Breast epithelium (tissue), 4 donors: ENCODE results near the gene ACIN1. TPM values are rescaled to one million over a fixed set of nuclear protein-coding genes. Genes with fewer than 3 reads are reported as not detected.
A peak's percentile ranks its signal among the peaks of the same experiment; 100 is the strongest.

Experiments used
- DNase-seq, 2 donors: peaks; one replicate each; pipeline ENCODE4 v3.0.0-alpha.2; 2019; ENCODE audit warnings: low spot score in 2 of 2
- H3K27ac ChIP-seq, 2 donors: fragments of 200-600 bp; sonication (generic) in 1 of 2; one replicate each; pipeline ENCODE4 v1.5.1; 2016 to 2019; ENCODE audit warnings: mild to moderate bottlenecking in 1 of 2
- H3K27me3 ChIP-seq, 2 donors: fragments of 200-600 bp; sonication (generic) in 1 of 2; one replicate each; pipeline versions ENCODE4 v1.5.1 to v1.6.0; 2017 to 2019; ENCODE audit warnings: control low read depth in 1 of 2, mild to moderate bottlenecking in 1 of 2
- H3K36me3 ChIP-seq: fragments of 200-600 bp; one replicate; pipeline ENCODE4 v1.5.1; 2019
- H3K4me1 ChIP-seq, 2 donors: fragments of 200-600 bp; sonication (generic); one replicate each; pipeline ENCODE4 v1.5.1; 2016 to 2019; ENCODE audit warnings: control low read depth in 1 of 2
- H3K4me3 ChIP-seq, 3 donors: fragments of 200-600 bp; sonication (generic); 1 replicate in 2 of 3; 2 replicates in 1 of 3; pipeline ENCODE4 v1.5.1; 2016 to 2019; ENCODE audit warnings: mild to moderate bottlenecking in 3 of 3, moderate library complexity in 2 of 3
- H3K9me3 ChIP-seq, 2 donors: fragments of 200-600 bp; sonication (generic) in 1 of 2; one replicate each; pipeline ENCODE4 v1.5.1; 2016 to 2019; ENCODE audit warnings: control low read depth in 1 of 2
- POLR2A ChIP-seq: fragments of 450-650 bp; IDR thresholded peaks from one replicate; pipeline ENCODE4 v1.6.1; 2016; ENCODE audit warnings: antibody characterized with exemption, mild to moderate bottlenecking, moderate library complexity
- POLR2AphosphoS5 ChIP-seq, 3 donors: sonication (generic); formaldehyde crosslinking; IDR thresholded peaks; one replicate each; pipeline ENCODE4 v1.6.1; 2017; ENCODE audit warnings: antibody characterized with exemption in 3 of 3
- intact Hi-C: fragments of 100-400 bp; cut with DNase I; formaldehyde crosslinking; loops from one replicate; pipeline ENCODE4 v1.15.1; 2023; ENCODE audit warnings: low total_unique reads
- total RNA-seq, 3 donors: library from RNA; depleted of rRNA; stranded (reverse); fragments of >200 nt; gene quantifications; one replicate each; pipeline ENCODE4 v1.1.0, GENCODE V29; 2016
- TF ChIP-seq, protein P1 (sequence below), 3 donors: fragments of 450-650 bp; IDR thresholded peaks; one replicate each; pipeline ENCODE4 v1.5.1; 2016 to 2017; ENCODE audit warnings: antibody characterized with exemption in 3 of 3, mild to moderate bottlenecking in 3 of 3, moderate library complexity in 3 of 3

The ACIN1 gene
- total RNA-seq, 3 donors from 2014 or later, result 106 to 151 (median 145) TPM

DNA sequence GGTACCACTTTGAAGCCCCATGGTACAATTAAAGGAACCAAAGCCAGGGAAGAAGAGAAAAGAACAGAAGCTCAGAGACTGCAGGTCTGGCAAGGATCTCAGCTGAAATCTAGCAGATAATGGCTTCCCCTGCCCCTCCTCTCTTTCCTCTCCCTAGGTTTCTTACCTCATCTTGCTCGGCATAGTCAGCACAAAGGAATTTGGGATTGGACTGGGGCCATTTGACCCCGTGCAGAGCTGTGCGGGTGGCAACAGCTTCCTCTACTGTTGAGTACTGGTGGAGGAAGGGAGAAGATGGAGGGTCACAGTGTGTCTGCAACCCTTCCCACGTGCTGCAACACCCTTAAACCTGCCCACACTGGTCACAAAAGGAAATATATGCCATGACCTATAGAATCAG lies 32.9 kb downstream of the ACIN1 start:
- TF ChIP-seq POLR2AphosphoS5 (IDR thresholded peaks at IDR 0.05) (peak; percentile 40 to 69 (median 66)), POLR2A (no peak)
- TF ChIP-seq, protein P1, sequence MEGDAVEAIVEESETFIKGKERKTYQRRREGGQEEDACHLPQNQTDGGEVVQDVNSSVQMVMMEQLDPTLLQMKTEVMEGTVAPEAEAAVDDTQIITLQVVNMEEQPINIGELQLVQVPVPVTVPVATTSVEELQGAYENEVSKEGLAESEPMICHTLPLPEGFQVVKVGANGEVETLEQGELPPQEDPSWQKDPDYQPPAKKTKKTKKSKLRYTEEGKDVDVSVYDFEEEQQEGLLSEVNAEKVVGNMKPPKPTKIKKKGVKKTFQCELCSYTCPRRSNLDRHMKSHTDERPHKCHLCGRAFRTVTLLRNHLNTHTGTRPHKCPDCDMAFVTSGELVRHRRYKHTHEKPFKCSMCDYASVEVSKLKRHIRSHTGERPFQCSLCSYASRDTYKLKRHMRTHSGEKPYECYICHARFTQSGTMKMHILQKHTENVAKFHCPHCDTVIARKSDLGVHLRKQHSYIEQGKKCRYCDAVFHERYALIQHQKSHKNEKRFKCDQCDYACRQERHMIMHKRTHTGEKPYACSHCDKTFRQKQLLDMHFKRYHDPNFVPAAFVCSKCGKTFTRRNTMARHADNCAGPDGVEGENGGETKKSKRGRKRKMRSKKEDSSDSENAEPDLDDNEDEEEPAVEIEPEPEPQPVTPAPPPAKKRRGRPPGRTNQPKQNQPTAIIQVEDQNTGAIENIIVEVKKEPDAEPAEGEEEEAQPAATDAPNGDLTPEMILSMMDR (IDR thresholded peaks at IDR 0.05), result no peak
- no peaks in the 10 kb centered on the region for H3K4me1 ChIP-seq
- peak in 1 of 2 donors; percentile 78 for DNase-seq
- H3K27ac ChIP-seq, result peak overlapping the region; percentile 62 to 63
- H3K4me3 ChIP-seq, result no peak overlapping the region
- no peaks in the 10 kb centered on the region for H3K27me3 ChIP-seq
- H3K9me3 ChIP-seq, result no peaks in the 10 kb centered on the region
- intact Hi-C loops, result no loop called here
- peaks cover 9% of the 10 kb centered on the region for H3K36me3 ChIP-seq

DNA sequence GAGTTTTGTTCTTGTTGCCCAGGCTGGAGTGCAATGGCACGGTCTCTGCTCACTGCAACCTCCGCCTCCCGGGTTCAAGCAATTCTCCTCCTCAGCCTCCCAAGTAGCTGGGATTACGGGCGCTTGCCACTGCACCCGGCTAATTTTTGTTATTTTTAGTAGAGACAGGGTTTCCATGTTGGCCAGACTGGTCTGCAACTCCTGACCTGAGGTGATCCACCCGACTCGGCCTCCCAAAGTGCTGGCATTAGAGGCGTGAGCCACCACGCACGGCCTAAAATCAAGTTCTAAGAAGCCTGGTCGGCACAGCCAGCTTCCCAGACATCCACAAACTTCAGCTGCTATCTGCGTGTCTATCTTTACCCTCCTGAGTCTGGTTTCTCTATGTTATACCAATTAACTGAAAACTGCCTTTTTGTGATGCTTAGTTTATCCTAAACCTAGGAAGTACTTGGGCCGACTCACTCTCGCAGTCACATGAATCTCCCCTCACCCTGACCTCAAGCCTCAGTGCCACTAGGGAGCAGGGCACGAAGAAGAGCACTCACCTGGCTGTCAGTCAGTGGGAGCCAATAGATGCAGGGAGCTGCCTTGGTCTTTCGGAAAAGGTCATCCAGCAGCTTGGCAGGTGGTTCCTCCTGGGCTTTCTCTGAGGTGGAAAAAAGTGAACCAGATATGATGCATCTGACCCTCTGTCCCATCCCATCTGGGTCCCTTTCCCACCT lies 34.2 kb downstream of the ACIN1 start:
- TF ChIP-seq POLR2AphosphoS5 (IDR thresholded peaks at IDR 0.05) (no peak), POLR2A (no peak)
- TF ChIP-seq, protein P1 (IDR thresholded peaks at IDR 0.05), result no peak
- no peaks in the 10 kb centered on the region for H3K27me3 ChIP-seq
- peaks cover 9% of the 10 kb centered on the region for H3K36me3 ChIP-seq
- no peaks in the 10 kb centered on the region for H3K9me3 ChIP-seq
- H3K4me1 ChIP-seq, result peaks cover 0 to 9% of the 10 kb centered on the region in 2 donors
- peak overlapping the region in 1 of 2 donors; percentile 63 for H3K27ac ChIP-seq
- intact Hi-C loops, result no loop called here
- no peak for DNase-seq
- no peak overlapping the region for H3K4me3 ChIP-seq

DNA sequence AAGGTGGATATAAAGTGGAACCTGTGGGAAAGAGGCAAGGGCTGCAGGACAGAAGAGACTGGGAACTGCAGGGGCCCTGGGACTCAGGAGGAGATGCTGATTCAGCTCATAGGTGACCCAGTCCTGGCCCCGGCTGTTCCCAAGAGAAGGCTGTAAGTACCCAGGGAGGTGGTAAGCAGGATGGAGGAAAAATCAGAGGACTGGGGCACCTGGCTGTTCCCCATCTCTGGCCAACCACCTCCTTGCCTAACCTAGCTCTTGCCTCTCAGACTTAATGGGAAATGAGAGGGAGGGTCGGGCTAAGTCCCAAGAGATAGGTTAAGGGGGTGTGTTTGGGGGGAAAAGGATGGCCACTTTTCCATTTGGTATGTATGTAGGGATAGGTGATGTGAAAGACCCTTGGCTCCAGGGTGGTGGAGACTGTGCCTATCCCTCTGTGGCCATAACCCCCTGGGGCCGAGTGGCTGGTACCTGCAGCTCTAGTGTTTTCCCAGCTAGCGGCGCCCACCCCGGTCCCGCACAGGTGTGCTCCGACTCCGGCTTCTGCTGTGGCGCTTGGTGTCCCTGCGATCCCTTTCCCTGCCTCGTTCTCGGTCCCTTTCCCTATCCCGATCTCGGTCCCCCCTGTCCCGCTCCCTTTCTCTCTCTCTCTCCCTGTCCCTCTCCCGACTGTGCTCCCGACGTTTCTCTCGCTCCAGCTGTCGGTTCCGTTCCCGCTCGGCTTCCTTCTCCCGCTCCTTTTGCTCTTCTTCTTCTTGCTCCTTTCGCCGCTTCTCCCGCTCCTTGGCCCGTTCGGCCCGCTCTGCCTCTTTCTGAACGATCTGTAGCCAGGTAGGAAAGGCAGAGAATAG lies 36.1 kb downstream of the ACIN1 start:
- intact Hi-C loops, result no loop called here
- Histone ChIP-seq H3K27me3 (no peaks in the 10 kb centered on the region), H3K9me3 (no peaks in the 10 kb centered on the region), H3K36me3 (peaks cover 9% of the 10 kb centered on the region), H3K27ac (no peak overlapping the region), H3K4me1 (peaks cover 0 to 9% of the 10 kb centered on the region in 2 donors), H3K4me3 (no peak overlapping the region)
- DNase-seq, result no peak
- TF ChIP-seq, protein P1 (IDR thresholded peaks at IDR 0.05), result no peak

DNA sequence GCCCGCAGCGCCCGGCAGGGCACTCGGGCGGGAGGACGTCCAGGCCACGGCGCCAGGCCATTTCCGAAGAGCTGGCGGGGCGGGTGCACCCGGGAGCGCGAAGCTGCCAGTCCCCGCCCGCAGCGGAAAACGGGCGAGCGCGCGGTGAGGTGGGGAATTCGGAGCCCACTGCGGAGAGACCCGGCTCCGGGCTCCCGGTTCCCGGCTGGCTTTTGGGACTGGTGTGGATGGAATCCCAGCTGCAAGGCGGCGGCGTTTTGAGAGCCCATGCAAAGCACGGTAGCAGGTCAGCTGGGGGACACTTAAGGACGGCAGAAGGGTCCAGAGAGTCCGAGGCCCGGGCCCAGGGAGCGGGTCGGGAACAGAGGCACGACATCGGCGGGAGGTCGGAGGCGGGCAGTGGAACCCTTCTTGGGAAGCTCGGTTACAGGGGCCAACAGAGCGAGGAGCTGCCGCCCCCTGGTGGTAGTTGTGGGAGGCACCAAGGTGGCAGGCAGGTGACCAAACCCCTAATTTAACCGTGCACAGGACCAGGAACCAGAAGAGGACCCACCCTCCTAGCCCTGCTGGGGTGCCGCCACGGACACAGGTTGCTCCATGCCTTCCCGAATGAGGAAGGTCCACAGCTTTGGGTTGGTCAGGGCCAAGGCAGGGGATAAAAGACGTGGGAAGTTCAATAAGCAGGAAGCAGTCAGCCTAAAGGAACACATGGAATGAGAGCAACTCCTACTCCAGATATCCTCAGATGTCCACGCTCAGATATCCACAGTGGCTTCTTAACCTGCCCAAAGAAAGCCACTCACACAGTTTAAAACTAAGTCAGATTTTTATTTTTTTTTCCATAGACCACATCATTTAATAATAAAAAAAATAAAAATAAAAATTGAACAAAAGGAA lies 36.9 kb downstream of the ACIN1 start:
- H3K27ac ChIP-seq, result peak overlapping the region; percentile 56 to 57
- DNase-seq, result peak; percentile 80 to 90
- peaks cover 9% of the 10 kb centered on the region for H3K36me3 ChIP-seq
- peaks cover 0 to 9% of the 10 kb centered on the region in 2 donors for H3K4me1 ChIP-seq
- H3K9me3 ChIP-seq, result no peaks in the 10 kb centered on the region
- TF ChIP-seq POLR2A, result no peak
- TF ChIP-seq, protein P1 (IDR thresholded peaks at IDR 0.05), result peak; percentile 94 to 95 (median 94)
- peak in 2 of 3 donors; percentile 36 to 46 for TF ChIP-seq POLR2AphosphoS5 (IDR thresholded peaks at IDR 0.05)
- H3K27me3 ChIP-seq, result no peaks in the 10 kb centered on the region
- intact Hi-C loops, result no loop called here
- peak overlapping the region; percentile 63 to 78 (median 74) for H3K4me3 ChIP-seq
